MM.1S (cell line): ENCODE results near the gene DHRS2.

Experiments used
- CTCF ChIP-seq: fragments of 300-600 bp; sonication (generic); IDR thresholded peaks from 2 replicates; pipeline ENCODE4 v1.5.1; 2016; ENCODE audit warnings: antibody characterized with exemption, low read length, mixed read lengths
- EZH2 ChIP-seq: fragments of 300-600 bp; sonication (generic); optimal IDR thresholded peaks from 2 replicates; pipeline ENCODE3; 2017; ENCODE audit warnings: low read depth, mild to moderate bottlenecking, antibody characterized with exemption, low read length, mixed read lengths

GRCh38 chr14:23618415-23618988 lies 17.7 kb upstream of the DHRS2 start:
- TF ChIP-seq CTCF, result no peak
- no peak for TF ChIP-seq EZH2
